GM19324 (cell line): ENCODE results near the gene RNLS.

Experiments used
- ATAC-seq: cut with Tn5 transposase; IDR thresholded peaks from one replicate; pipeline ENCODE4 v1.9.1; 2021; ENCODE audit warnings: mild to moderate bottlenecking, moderate library complexity; ENCODE audit not compliant: unreplicated experiment, low FRiP score

RNLS gene

GRCh38 chr10:88555190-88555908 lies 27.8 kb downstream of the RNLS start:
- ATAC-seq = no peak

- peak; percentile 83 for ATAC-seq
These were observed 29.9 kb downstream of the RNLS start for GRCh38 chr10:88553116-88553752.

DNA sequence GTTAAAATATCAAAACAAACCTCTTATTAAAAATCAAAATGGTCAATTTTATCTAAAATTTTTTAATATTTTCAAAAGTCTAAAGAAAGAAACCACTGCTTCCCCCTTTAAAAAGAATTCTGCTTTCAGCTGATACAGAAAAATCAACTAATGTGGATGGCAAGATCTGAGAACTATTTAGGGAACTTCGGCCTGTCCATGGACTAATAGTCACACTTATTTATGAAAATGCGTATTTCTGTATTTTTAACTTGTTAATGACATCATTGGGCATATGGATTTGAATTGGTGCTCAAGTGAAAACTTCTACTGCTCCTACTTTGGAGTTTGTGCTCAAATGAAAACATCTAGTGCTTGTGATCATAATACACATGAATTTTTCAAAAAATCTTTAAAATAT lies 31.9 kb downstream of the RNLS start:
- no peak for ATAC-seq

- no peak for ATAC-seq
These were observed 36.6 kb downstream of the RNLS start for GRCh38 chr10:88546497-88546896.

- ATAC-seq = no peak
These were observed 37.8 kb downstream of the RNLS start for GRCh38 chr10:88545359-88545758.

DNA sequence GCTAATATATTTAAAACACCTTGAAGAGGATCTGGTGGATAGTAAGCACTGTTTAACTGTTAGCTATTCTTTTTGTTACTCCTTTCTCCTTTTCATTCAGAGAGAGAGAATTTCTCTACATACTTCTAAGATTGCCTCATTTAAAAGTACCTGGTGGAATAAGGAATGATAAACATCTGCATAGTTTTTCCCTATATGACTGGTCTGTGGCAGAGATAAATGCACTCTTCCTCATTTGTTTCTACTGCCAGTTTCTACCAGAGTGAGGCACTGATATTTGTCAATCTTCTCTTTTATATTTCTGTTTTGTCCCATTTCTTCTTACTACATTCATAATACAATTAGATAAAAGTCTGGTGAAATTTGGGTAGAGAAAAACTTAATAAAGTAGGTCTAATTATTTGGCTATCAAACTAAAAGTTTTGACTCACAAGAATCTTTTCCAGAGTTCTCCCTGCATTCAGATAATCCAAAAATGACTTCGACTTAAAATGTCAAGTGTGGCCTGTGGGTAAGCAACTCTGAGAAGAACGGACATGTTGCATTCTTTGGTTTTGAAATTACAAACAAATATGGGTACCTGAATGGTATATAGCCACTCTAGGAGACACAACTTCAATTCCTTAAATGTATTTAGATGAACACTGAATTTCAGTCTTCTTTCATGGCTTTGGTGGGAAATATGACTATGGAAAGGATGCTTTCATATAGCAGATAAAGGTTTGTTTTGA lies 38.8 kb downstream of the RNLS start:
- no peak for ATAC-seq

DNA sequence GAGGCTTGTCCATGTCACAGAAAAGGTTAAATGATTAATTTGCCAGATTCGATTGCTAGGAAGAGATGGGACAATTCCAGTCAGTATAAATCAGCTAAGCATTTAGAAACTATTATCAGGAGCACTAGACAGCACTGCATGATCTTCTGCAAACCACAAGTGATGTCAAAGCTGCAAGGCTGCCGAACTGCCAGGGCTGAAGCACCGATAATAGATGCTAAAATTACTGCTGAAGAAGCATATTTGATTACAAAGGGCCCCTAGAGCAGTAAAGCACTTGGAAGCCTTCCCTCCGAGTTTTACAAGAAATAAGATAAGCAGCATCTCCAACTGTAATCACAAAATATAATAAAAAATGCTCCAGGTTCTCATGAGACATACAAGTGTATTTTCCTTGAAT lies 40.6 kb downstream of the RNLS start:
- ATAC-seq = no peak

DNA sequence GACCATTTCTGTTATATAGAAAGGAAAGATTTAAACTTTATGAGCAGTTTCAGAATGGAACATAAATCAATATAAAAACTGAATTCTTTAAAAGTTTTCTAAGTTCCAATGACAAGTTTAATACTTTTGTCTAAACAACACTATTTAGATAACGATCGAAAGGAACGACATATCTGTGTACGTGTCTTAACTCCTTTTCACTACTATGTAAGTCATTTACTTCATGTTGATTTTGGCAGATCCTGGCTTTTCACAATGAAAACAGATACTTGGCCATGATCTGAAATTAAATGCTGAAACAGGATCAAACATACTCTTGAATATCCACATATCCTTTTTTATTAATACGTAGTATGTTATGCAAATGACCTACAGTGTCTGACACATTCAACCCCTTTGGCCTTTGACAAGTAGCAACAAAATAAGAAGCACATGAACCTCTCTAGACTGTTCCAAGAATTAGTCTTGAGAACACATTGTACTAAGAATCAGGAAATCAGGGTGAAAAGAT lies 41.9 kb downstream of the RNLS start:
- no peak for ATAC-seq

- no peak for ATAC-seq
These were observed 42.8 kb downstream of the RNLS start for GRCh38 chr10:88540351-88540750.

- no peak for ATAC-seq
These were observed 45.1 kb downstream of the RNLS start for GRCh38 chr10:88538048-88538447.

- no peak for ATAC-seq
These were observed 45.8 kb downstream of the RNLS start for GRCh38 chr10:88537322-88537721.

DNA sequence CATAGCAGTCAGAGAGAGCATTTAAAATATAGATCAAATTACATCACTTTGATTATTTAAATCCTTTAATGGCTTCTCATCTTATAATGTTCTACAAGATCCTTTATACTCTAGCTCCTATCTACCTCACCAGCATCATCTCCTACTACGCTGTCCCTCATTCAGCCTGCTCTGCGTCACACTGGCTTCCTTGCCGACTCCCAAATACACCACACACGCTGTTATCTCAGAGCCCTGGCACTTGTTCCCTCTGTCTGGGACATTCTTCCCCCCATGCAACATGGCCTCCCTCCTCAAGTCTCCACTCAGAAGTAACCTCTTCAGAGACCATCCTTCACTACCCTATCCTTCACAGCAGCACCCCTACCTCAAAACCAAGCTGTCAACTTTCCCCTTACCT lies 46.7 kb downstream of the RNLS start:
- no peak for ATAC-seq

GRCh38 chr10:88534072-88534665 lies 48.9 kb downstream of the RNLS start:
- ATAC-seq = no peak

- no peak for ATAC-seq
These were observed 51.6 kb downstream of the RNLS start for GRCh38 chr10:88531392-88532052.

GRCh38 chr10:88530629-88531391 lies 52.3 kb downstream of the RNLS start:
- no peak for ATAC-seq

- ATAC-seq = no peak
These were observed 53.0 kb downstream of the RNLS start for GRCh38 chr10:88530093-88530492.

DNA sequence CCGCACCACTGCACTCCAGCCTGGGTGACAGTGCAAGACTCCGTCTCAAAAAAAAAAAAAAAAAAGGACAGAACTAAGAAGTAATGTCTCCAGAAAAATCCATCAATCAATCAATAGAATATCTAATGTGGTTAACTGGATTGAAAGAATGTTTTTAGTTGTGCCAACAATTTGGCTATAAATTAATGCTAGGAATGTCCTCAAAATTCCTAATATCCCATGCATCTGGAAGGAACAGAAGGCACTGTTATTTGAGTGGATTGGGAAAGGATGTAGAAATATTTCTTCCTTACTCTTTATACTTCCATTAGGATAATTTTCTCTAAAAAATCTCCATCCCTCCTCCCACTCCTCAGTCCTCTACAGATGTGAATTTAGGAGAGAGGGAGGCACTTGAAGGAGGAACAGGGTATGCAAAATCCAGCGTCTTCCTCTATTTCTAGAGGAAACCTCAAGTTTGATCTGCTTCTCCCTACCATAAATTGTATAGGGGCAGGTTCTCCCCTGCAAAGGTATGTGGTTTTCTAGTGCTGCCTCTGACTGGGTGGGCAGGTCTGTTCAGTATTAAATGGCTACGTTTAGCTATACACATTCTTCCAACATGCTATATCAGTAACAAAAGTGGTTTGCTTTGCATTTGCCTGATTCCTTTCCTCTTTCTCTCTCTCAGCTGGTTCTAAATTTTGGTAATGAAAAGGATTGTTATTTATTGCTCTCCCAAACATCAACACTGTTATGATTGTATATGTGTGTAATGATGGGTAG lies 54.1 kb downstream of the RNLS start:
- ATAC-seq = no peak

DNA sequence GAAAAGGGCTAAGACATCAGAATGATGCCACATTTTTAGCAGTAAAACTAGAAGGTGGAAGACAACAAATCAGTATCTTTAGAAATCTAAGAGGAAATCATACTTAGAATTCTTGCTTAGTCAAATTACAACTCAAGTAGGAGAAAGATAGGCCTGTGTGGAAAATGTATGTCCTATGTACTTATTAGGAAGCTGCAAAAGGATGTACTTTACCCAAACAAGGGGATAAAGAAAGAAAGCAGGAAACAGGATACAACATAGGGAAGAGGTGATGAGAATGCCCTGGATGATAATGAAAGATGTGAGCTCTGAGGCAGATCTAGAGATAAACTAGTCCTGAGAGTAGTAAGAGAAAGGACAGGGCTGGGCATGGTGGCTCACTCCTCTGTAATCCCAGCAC lies 54.9 kb downstream of the RNLS start:
- ATAC-seq = no peak

DNA sequence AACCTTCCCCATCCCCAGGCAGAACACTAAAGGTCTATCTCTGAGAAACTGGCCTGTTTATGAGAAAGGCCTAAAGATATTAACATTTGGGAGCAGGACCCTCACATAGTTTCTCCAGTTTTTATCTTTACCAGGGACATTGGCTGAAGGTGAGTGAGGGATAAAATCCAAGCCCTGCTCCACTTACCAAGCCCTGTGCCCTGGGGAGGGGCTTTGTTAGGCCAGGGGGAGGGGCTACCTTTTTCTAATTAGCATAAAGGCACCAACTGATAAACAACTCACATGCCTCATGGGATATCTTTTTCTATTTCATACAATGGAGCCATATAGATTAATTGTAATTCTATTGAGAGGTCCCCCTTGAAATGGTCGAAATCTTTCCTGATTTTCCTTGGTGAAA lies 55.9 kb downstream of the RNLS start:
- ATAC-seq = no peak
